SU-DHL-6 (cell line): ENCODE measurements around the gene BCAS3.

Source experiments
- EZH2phosphoT487 ChIP-seq: fragments of 200-600 bp; sonication (generic), shearing (Covaris generic); conservative IDR thresholded peaks from 2 replicates; pipeline ENCODE4 v1.6.1; 2018; ENCODE audit warnings: mild to moderate bottlenecking, antibody characterized with exemption, low read length, moderate library complexity, mixed read lengths
- TF ChIP-seq, protein P1 (sequence below): fragments of 200-600 bp; sonication (generic); IDR thresholded peaks from one replicate; pipeline ENCODE4 v1.5.1; 2017; ENCODE audit warnings: antibody characterized with exemption, mild to moderate bottlenecking, low read length, moderate library complexity; ENCODE audit not compliant: insufficient read depth, poor library complexity, severe bottlenecking

DNA sequence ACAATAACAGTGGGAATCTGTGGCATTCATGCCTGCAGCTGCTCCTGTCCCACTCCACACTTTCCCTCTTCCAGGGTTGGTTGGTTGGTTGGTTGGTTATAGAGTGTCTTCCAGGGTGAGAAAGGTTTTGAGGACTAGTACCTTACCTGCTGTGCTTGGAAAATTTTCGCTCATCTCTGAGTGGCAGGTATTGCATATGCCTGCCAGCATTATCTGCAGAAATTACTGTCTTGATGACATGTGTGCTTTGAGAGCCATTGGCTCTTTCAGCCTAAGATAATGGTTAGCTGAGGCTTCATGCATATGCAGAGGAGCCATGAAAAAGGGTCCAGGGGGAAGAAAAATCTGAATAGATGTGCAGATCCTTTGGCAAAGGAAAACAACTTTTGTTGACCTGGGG lies 131.8 kb downstream of the BCAS3 start:
- TF ChIP-seq, protein P1, sequence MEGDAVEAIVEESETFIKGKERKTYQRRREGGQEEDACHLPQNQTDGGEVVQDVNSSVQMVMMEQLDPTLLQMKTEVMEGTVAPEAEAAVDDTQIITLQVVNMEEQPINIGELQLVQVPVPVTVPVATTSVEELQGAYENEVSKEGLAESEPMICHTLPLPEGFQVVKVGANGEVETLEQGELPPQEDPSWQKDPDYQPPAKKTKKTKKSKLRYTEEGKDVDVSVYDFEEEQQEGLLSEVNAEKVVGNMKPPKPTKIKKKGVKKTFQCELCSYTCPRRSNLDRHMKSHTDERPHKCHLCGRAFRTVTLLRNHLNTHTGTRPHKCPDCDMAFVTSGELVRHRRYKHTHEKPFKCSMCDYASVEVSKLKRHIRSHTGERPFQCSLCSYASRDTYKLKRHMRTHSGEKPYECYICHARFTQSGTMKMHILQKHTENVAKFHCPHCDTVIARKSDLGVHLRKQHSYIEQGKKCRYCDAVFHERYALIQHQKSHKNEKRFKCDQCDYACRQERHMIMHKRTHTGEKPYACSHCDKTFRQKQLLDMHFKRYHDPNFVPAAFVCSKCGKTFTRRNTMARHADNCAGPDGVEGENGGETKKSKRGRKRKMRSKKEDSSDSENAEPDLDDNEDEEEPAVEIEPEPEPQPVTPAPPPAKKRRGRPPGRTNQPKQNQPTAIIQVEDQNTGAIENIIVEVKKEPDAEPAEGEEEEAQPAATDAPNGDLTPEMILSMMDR: no peak
- no peak for TF ChIP-seq EZH2phosphoT487
